NOMO-1 (cell line): ENCODE data around the gene NGEF.

ENCODE experiments used
- DNase-seq, 2 experiments: peaks; one replicate each; lab custom pipeline; 2025; ENCODE audit not compliant: unreplicated experiment in 2 of 2; lab: John Stamatoyannopoulos, UW

NGEF gene

DNA sequence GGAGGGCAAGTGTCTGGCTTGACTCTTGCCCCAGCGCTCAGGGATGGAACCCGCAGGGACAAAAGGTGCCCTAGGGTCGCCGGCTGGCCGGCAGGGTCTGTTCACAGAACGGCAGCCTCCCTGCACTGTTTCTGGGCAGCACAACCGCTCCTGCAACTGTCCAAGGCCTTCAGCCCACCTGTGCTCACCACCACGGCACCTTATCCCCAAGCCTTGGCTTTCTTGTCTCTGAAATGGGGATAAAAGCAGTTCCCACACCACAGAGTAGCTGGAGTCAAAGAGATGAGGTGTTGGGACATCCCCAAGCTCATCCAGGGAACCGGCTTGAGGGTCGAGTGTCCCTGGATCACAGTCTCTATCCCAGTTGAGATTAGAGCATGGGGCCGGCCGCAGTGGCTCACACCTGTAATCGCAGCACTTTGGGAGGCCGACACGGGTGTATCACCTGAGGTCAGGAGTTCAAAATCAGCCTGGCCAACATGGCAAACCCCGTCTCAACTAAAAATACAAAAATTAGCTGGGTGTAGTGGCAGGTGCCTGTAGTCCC lies 138.3 kb downstream of the NGEF start:
- no peak for DNase-seq

DNA sequence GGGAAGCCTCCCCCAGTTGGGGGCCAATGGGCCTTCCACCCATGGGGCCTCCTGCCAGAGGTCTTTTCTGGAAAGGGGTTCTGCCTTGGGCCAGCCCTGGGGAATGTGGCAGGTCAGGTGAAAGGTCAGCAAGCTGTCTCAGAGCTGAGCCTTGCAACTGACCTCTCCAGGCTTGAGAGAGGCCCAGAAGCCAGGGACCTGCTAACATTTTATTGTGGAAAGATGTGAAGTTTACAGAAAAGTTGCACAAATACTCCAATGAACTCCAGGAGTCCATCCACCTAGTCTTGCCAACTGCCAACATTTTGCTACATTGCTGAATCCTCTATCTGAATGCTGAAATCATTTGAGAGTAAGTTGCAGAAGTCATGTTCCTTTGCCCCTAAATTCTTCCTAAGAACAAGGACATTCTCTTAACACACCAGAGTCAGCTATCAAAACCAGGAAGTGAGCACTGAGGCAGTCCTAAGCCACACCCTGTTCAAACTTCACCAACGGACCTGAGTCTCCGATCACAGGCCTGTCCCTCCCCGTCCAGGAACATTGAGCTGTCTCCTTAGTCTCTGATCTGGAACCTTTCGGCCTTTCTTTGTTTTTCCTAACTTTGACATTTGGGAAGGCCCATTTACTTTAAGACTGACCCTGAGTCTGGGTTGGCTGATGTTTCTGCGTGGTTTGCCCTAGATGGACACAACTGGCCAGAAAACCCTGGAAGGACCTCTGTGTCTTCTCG lies 139.0 kb downstream of the NGEF start:
- peak; percentile 73 to 85 for DNase-seq

DNA sequence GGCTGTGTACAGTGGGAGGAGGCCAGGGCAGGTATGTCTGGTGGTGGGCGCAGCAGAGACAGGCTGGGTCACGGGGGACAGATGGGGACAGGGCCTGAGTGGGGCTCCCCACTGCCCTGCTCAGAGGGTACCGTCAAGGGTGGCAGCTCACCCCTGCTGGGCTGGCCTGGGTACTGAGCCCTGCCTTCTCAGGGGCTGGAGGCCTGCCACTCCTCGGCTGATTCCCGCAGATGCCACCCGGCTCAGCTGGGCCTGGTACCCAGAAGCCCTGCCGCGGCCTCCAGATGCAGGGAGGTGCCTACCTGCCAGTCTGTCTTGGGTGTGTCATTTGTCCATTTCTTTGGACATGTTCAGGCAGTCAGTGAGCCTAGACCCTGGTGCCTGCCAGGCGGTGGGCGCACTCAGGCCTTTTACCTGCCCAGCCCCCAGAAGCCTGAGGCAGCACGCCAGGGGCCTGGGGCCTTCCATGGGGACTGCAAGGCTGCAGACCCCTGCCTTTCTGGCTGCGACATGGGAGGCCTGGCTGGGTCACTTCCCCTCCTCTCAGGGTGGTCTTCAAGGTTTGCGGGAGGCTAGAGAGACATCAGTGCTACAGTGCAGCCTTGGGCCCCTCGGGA lies 139.7 kb downstream of the NGEF start:
- no peak for DNase-seq

DNA sequence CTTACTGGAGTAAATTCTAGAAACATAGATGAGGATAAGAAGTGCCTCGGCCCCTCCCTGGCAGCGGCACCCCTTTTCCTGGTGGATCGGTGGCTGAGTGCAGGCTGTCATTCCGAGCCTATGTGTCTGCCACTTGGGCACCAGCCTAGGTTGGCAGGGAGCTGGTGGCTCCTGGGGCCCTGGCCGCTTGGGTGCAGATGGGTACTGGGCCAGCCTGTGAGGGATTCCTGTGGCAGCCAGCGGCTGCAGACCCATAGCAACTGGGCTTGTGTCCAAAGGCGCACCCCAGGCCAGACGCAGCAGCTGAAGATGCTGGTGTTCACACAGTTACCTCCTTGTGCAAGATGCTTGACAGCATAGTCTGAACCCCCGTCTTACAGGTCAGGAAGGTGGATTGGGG lies 140.2 kb downstream of the NGEF start:
- DNase-seq = no peak

DNA sequence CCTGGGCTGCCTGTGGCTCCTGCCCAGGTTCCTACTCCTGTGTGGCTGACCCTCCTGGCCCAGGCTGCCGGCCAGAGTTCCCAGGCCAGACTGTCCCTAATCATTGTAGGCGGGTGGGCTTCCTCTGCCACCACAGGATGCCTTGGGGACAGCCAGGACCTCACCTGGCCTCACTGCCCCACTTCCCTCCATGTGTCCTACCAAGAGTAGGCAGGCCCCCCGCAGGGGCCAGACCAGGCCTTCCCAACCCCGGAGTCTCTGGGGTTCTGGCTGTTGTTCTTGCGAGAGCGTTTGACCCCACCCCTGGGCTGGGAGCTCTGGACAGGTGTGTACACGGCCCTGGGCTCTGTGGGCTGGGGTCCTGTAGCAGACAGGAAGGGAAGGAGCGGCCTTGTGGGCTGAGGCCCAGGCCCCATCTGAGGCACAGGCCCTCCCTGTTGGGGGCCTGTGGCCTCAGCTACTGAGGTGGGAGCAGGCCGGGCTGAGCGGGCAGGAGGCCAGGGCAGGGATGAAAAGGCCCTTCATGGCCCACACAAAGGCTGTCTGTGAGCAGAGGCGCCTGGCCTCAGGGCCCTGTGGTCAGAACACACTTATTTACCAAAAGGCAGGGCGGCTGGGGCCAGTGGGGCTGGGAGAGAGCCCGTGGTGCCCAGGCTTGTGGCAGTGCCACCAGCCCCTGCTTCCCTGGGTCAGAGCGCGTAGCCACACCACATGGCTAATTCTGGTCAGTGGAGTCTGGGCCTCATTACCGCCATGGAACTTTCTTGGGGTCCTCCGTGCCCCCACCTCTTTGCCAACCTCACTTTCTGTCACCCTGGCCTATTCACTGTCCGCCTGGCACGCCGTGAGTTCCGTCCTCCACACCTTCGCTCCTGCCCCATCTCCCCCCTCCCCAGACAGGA lies 141.0 kb downstream of the NGEF start:
- no peak for DNase-seq

DNA sequence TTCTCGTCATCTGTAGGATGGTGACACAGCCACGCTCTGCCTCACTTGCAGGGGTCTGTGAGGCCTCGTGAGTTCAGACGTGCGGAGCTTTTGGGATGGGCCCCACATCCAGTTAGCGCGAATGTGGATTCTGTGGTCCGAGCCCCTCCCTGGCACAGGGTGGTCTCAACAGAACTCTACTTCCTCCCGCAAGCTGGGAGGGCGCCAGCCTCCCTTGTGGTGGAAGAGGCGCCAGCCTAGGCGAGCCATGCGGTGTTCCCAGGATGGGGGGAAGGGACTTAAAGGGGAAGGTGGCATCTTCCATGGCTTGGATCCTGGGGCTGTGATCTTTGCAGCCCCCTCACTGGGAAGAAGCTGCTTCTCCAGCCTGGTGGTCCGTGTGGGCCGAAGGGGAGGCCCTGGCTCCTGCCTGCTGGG lies 141.6 kb downstream of the NGEF start:
- no peak for DNase-seq

DNA sequence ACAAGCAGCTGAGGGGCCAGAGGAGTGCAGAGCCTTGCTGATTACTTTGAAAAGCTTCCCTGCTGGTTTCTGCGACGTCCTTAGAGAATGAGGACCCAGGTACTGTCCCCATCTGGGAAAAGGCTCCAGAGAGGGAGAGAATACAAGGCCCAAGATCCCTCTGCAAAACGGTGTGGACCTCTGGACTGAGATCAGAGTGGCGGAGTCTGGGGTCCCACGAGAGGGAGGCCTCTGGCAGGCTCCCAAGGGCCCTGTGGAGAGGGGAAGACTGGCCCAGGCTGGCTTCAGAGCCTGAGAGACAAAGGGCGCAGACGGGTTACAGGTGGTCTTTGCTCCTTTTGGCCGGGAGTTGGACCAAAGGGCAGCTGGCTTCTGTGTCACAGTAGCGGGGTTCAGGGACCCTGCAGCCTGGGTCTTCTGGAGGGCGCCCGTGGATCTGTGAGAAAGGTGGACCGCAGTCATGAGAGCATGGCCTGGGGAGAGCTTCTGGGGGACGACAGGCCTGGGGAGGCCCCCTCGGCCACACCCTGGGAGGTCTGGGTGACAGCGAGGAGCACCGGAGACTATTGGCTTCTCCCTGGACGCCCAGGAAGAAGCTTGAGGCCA lies 142.2 kb downstream of the NGEF start:
- DNase-seq = no peak

DNA sequence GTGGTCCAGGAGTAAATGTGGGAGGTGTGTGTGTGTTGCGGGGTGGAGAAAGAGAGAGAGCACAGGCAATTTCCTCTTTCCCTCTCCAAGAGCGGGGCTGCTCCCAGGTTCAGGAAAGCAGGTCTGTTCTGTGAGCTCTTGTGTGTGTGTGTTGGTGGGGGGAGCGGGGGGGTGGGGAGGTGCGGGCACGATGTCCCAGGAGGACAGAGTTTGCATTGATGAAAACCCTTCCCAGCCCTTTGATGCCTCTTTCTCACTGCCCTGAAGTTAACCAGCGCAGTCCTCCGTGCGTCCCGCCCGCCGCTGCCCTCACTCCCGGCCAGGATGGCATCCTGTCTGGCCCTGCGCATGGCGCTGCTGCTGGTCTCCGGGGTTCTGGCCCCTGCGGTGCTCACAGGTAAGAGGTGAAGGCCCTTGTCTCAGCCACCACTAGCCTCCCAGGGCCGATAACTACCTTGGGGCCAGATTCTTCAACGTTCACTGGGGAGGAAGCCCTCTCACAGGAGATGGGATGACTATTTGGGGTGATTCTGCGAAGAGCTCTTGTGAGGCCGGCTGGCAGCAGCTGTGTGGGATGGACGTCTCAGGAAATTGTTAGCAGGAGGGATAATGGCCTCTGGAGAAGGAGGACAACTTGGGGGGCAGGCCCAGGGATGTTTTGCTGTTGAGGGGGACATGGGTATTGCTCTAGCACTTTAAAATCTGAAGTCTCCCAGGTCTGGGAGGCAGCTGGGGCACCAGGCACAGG lies 142.9 kb downstream of the NGEF start, which contains the start of gene SNORC:
Gene SNORC, plus strand, starts transcription at position 247 of the 748 bp plus-strand sequence. Its CDS starts 78 bp downstream, at position 325.
- no peak for DNase-seq

DNA sequence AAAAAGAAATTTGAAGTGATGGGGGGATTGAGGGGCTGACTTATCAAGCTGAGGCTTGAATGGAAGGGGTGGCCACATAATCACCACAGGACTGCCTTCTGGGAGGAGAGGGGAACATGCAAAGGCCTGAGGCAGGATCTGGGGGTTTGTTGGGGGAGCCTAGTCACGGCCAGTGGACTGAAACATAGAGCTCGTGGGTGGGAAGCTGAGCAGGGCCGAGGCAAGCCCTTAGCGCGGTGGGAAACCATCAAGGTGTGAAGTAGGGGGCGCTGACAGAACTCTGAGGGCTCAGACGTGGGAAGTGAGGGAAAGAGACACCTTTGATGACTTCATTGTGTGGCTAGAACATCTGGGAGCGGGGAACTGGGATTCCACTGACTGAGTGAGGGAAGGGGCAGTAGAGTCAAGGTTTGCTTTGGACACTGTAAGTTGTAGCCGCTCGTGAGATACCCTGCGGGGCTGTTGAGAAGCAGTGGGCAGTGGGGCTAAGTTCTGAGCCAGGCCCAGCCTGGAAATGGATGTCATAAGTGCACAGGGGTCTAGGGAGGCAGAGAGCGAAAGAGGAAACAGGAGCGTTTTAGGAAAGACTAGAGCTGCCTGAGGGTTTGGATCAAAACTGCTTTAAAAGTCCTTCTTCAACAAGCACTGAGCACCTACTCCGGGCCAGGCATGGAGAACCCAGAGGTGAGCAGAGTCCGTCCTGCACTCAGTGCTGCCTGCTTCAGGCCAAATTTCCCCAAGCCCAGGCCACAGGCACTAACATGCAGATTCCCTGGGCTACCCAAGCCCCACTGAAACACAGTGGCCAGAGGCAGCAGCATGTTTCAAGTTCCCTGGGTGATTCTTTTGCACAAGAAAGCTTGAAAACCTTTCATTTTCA lies 143.7 kb downstream of the NGEF start:
- DNase-seq = no peak

DNA sequence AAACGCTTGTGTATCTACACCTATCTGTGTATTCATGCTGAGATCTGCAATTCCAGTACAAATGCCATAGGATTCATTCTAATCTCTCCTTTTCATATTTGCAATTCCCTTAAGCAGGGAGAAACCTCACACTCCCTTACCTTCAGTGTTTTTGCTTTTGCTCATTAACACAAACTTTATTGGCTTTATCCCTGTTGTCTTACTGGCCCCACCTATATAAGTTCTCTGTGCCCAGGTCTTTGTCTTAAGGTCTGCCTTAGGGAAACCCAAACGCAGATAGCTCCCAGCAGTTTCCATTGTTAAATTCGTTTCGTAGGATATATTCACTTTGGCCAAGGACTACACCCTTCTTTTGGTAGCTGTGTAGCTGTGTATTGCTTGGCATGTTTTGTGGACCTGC lies 147.0 kb downstream of the NGEF start:
- DNase-seq = no peak

DNA sequence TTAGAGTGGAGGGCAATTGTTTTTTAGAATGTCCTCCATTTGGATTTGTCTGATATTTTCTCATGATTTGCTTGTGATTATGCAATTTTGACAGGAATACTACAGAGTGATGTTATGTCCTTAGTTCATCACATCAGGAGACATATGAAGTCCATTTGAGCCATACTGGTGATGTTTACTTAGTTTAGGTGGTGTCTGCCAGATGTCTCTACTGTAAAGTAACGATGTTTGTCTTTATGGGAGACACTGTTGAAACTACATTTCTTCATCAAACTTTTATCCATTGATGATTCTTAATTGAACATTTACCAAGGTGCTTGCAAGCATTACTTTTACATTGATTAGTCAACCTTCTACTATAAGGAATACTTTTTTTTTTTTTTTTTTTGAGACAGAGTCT lies 147.9 kb downstream of the NGEF start:
- DNase-seq = no peak

DNA sequence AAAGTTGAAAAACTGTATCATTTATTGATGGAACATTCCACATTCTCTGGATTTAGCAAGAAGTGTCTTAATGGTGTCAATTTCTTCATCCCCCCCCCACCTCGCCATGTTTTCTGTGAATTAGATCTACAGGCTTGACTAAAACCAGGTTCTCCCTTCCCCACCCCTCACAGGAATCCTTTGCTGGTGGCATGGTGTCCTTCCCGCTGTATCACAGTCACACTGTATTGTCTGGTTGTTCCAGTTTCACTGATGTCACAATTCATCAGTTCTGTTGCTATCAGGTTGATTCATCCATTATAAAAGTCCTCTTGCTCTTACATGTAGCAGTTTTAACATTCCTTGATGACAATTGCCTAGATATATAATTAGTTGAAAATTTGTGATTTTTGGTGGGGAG lies 149.1 kb downstream of the NGEF start:
- no peak for DNase-seq

DNA sequence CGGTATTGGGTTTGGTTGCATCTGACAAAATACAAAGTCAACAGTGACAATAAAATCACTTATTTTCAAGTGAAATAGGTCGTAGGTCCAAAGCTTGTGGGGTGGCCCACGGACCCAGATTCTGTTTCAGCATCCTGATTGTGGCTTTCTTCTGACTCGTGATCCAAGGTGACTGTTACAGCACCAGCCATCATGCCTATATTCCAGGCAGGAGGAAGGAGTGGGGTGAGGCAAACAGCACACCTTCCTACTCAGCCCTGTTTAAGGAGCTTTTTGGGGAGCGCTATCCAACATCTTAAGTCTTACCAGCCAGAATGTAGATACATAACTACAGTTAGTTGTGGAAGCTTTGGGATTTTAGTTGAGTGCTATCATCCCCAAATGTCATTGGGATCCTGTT lies 151.7 kb downstream of the NGEF start:
- DNase-seq = no peak

DNA sequence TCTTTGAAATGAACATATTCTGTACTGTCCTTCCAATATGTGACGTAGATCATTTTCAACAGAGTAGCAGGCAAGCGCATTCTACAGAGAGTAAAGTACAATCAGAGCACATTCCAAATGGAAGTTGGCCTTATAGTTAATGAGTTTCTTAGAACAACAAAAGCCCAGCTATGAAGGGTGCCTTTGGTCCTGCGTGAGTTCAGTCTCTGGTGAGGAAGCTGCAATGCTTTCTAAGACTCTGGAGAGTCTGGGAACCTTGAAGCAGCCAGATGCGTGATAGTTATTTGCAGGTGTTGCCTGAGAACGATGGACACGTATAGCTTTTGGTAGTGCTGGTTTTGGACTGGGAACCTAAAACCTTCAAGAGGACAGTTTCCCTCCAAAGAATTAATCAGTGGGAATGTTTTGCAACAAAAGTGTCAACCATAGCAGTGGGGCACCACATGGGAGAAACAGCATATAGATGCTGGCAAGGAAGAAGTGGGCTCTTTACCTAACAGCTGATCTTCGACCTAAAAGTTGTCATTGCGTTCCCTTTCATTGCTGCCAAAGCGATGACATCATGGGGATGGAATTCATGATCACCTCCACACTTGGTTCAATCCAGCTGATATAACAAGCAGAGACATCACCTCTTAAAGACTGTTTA lies 152.3 kb downstream of the NGEF start:
- DNase-seq = no peak

DNA sequence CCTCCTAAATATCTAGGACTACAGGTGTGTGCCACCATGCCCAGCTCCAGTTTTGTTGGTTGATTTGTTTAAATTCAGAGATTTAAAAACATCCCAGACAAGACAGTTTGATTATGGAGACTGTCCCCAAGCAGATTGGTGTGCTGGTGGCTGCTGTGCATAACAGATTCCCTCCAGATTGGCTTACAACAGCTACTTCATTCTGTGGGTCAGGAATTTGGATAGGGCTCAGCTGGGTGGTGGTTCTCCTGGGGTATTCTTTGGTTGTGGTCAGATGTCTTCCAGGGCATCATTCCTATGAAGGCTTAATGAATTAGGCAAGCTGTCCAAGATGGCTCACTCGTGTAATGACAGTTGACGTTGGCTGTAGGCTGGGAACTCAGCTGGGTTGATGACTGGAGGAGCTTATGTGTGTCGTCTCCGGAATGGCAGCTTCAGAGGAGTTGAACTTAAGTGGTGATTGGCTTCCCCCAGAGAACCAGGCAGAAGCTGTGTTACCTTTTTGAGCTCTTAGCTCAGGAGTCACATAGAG lies 153.6 kb downstream of the NGEF start:
- no peak for DNase-seq

DNA sequence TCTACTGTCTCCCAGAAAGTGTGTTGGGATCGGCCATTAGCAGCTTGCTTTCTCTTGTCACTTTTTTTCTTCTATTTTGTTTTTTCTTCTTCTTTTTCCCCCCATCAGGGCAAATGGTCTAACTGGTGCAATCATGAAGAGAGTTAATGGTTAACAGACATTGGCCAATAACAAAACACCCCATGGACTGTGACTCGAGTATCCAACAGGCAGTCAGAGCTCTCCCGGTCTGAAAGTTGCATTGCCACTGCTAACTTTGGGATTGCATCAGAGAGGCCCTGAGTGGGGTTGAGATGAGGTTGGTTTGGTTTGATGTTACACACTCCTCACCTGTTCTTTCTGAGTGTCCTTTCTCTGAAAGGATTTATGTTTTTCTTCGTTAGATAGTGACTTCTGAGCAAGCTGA lies 155.9 kb downstream of the NGEF start:
- DNase-seq = no peak

DNA sequence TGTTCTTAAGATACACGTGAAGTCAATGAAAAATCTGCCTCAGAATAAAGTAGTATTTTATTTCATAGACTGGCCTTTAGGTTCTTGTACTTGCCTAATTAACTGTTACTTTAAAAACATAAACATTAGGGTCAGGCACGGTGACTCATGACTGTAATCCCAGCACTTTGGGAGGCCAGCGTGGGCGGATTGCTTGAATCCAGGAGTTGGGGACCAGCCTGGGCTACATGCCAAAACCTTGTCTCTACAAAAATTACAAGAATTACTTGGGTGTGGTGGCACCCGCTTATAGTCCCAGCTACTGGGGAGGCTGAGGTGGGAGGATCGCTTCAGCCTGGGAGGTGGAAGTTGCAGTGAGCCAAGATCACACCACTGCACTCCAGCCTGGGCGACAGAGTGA lies 159.0 kb downstream of the NGEF start:
- no peak for DNase-seq

DNA sequence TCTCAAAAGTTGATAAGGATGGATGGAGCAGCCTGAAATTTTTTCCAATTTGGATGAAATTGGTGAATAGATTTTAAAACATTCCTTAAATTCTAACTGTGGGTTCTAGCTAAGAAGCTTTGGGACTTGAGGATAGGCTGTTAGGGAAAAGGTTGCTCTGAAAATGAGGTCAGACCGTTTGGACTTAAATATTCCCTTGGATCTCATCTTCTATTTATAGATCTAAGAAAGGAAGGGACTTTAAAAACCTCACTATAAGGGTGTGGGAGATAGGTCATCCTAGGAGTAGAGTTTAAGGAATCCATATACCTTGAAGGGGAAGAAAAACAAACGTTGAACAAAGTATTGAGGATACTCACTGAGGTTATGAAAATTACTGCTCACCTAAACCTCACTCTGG lies 160.4 kb downstream of the NGEF start:
- no peak for DNase-seq
